HepG2 (cell line): ENCODE results near the gene HPCAL1. TPM values are rescaled to one million over a fixed set of nuclear protein-coding genes. Genes with fewer than 3 reads are reported as not detected.
A peak's percentile ranks its signal among the peaks of the same experiment; 100 is the strongest.

ENCODE experiments used
- ATAC-seq: fragments of 200-7000 bp; cut with Tn5 transposase; 3 replicates; pipeline ENCODE4 v1.9.1; 2020; ENCODE audit warnings: mild to moderate bottlenecking, moderate library complexity
- BruUV-seq: library from RNA; stranded (reverse); fragments of 400-500 nt; replicated peaks from 2 replicates; lab custom pipeline; 2021; lab: Mats Ljungman, UMichigan
- CTCF ChIA-PET: fragments of 300-600 bp; formaldehyde crosslinking; extraction: SDS; loops from one replicate; lab custom pipeline; 2021; ENCODE audit warnings: low total read pairs, inconsistent platforms, low intra/inter-chr PET ratio; lab: Yijun Ruan, JAX
- POLR2A ChIA-PET: fragments of 350-600 bp; sonication (Branson Sonifier 250); formaldehyde crosslinking; loops from one replicate; lab custom pipeline; 2020; ENCODE audit warnings: antibody characterized with exemption, inconsistent platforms; lab: Yijun Ruan, JAX
- DNase-seq: peaks from one replicate; pipeline ENCODE4 v3.0.0-alpha.2; 2015; ENCODE audit warnings: low spot score
- FAIRE-seq: peaks from 3 replicates; lab custom pipeline; 2011; peaks lifted over from hg19 to GRCh38; lab: Jason Lieb, UNC
- H2AFZ ChIP-seq: one replicate; pipeline ENCODE4 v1.6.1; 2011; ENCODE audit warnings: low read length, inconsistent platforms
- H3K27ac ChIP-seq: fragments of 300-600 bp; 3 replicates; pipeline ENCODE4 v1.8.0; 2011; ENCODE audit warnings: mixed run types, mild to moderate bottlenecking, mixed read lengths, low read length, inconsistent platforms; ENCODE audit not compliant: insufficient read depth; ENCODE audit errors: extremely low read length
- H3K27me3 ChIP-seq, 2 experiments: fragments of 200-600 bp in 1 of 2; 2 replicates in 1 of 2; 3 replicates in 1 of 2; pipeline versions ENCODE4 v1.6.0 to v1.8.0; 2011; ENCODE audit warnings: low read length in 2 of 2, mild to moderate bottlenecking in 2 of 2, moderate library complexity in 2 of 2, inconsistent platforms in 1 of 2; ENCODE audit not compliant: insufficient read depth in 2 of 2, control insufficient read depth in 1 of 2
- H3K36me3 ChIP-seq, 2 experiments: fragments of 200-600 bp in 1 of 2; replicated peaks in 1 of 2; 2 replicates in 1 of 2; 3 replicates in 1 of 2; pipeline versions ENCODE4 v1.5.1 to v1.8.0; 2011; ENCODE audit warnings: low read length in 2 of 2, inconsistent platforms in 1 of 2; ENCODE audit not compliant: insufficient read depth in 2 of 2, control insufficient read depth in 1 of 2
- H3K4me1 ChIP-seq: 2 replicates; pipeline ENCODE4 v1.5.1; 2012; ENCODE audit warnings: low read length, inconsistent platforms; ENCODE audit not compliant: insufficient read depth
- H3K4me2 ChIP-seq: 2 replicates; pipeline ENCODE4 v1.6.0; 2011; ENCODE audit warnings: low read depth, low read length, inconsistent platforms
- H3K4me3 ChIP-seq, 3 experiments: fragments of 200-600 bp in 1 of 3; sonication (generic), shearing (Covaris generic) in 1 of 3; replicated peaks in 1 of 3; 2 replicates each; pipeline ENCODE4 v1.5.1; 2011 to 2016; ENCODE audit warnings: low read length in 3 of 3, inconsistent platforms in 2 of 3, low read depth in 2 of 3, mild to moderate bottlenecking in 2 of 3, control low read depth in 1 of 3, mixed read lengths in 1 of 3; ENCODE audit not compliant: insufficient read depth in 1 of 3
- H3K79me2 ChIP-seq: one replicate; pipeline ENCODE4 v1.6.1; 2011; ENCODE audit warnings: low read length, inconsistent platforms; ENCODE audit not compliant: insufficient read depth
- H3K9ac ChIP-seq: 2 replicates; pipeline ENCODE4 v1.6.0; 2011; ENCODE audit warnings: mild to moderate bottlenecking, low read depth, low read length, inconsistent platforms; ENCODE audit not compliant: insufficient read depth
- H3K9me3 ChIP-seq: 2 replicates; pipeline ENCODE4 v1.5.1; 2012; ENCODE audit warnings: mild to moderate bottlenecking, low read length
- H4K20me1 ChIP-seq: 2 replicates; pipeline ENCODE4 v1.6.0; 2011; ENCODE audit warnings: inconsistent platforms, mild to moderate bottlenecking, low read length, moderate library complexity; ENCODE audit not compliant: insufficient read depth
- HDAC6 ChIP-seq: fragments of 200-600 bp; sonication (generic); IDR thresholded peaks from 2 replicates; pipeline ENCODE4 v1.7.0; 2017; ENCODE audit warnings: mild to moderate bottlenecking, antibody characterized with exemption, low read length, low read depth
- NKX3-1 ChIP-seq: sonication (generic); formaldehyde crosslinking; IDR thresholded peaks from 2 replicates; pipeline ENCODE4 v1.5.0; 2020; ENCODE audit warnings: missing genetic modification reagents
- RFXAP ChIP-seq: sonication (generic); formaldehyde crosslinking; IDR thresholded peaks from 2 replicates; pipeline ENCODE4 v1.4.0; 2020; ENCODE audit warnings: missing genetic modification reagents, borderline replicate concordance
- ZNF687 ChIP-seq: sonication (generic); formaldehyde crosslinking; IDR thresholded peaks from 2 replicates; pipeline ENCODE4 v1.5.1; 2020; ENCODE audit warnings: mild to moderate bottlenecking, missing genetic modification reagents, moderate library complexity
- WGBS: methylation state at CpG from one replicate; pipeline ENCODE4 v1.1.6; 2017; ENCODE audit warnings: low lambda C conversion rate; 5-methylcytosine and 5-hydroxymethylcytosine counted together
- in situ Hi-C: cut with HindIII; loops from 2 replicates; pipeline ENCODE4 v1.10.0; 2017; ENCODE audit warnings: low pct_unique_long_range_greater_than_20kb; ENCODE audit not compliant: extremely low pct_ligation_motif_present
- intact Hi-C: fragments of 100-400 bp; cut with micrococcal nuclease; formaldehyde crosslinking; loops from one replicate; pipeline ENCODE4 v1.10.0; 2022; ENCODE audit not compliant: unreplicated experiment
- polyA plus RNA-seq, 8 experiments: library from polyadenylated mRNA; depleted of rRNA in 3 of 8; stranded (reverse) in 7 of 8; unstranded in 1 of 8; fragments of >200 nt; fragmentation: Illumina TruSeq in 4 of 8; extraction: Trizol in 4 of 8; gene quantifications; 2 replicates each; pipeline versions ENCODE4 v1.2.1 to v1.2.3, GENCODE V29; 2011 to 2016; ENCODE audit warnings: low read depth in 4 of 8, missing spikeins in 1 of 8, mixed read lengths in 1 of 8; ENCODE audit not compliant: insufficient read depth in 1 of 8
- total RNA-seq, 5 experiments: library from RNA; depleted of rRNA; stranded (reverse); fragments of >200 nt; fragmentation: Illumina TruSeq; extraction: Trizol; gene quantifications; 2 replicates each; pipeline ENCODE4 v1.2.3, GENCODE V29; 2016; ENCODE audit warnings: low read depth in 1 of 5
- TF ChIP-seq, protein P1 (sequence below): sonication (generic); formaldehyde crosslinking; IDR thresholded peaks from 2 replicates; pipeline ENCODE4 v1.4.0; 2020; ENCODE audit warnings: missing genetic modification reagents, mild to moderate bottlenecking, borderline replicate concordance
- TF ChIP-seq, protein P2 (sequence below): sonication (generic); formaldehyde crosslinking; IDR thresholded peaks from 2 replicates; pipeline ENCODE4 v1.4.0; 2020; ENCODE audit warnings: missing genetic modification reagents, mild to moderate bottlenecking, borderline replicate concordance
- TF ChIP-seq, protein P3 (sequence below): sonication (generic); formaldehyde crosslinking; IDR thresholded peaks from 2 replicates; pipeline ENCODE4 v1.8.1; 2022; ENCODE audit warnings: mild to moderate bottlenecking, missing genetic modification reagents

HPCAL1 gene
- total and polyA plus RNA-seq, 2 of the 13 experiments (the other 11 are each of a cell fraction or from before 2014, with no cell fraction given) = 29.5 to 29.9 TPM

DNA sequence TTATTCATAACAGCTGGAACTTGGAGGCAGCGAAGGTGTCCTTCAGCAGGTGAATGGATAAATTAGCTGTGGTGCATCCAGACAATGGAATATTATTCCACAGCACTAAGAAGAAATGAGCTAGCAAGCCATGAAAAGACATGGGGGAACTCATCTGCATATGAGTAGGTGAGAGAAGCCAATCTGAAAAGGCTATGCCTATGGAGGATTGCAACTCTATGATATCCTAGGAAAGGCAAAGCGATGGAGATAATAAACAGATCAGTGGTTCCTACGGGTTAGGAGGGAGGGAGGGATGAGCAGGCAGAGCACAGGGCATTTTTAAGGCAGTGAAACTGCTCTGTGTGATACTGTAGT, 79.3 kb downstream of the HPCAL1 start (continued):
- TF ChIP-seq, protein P1, sequence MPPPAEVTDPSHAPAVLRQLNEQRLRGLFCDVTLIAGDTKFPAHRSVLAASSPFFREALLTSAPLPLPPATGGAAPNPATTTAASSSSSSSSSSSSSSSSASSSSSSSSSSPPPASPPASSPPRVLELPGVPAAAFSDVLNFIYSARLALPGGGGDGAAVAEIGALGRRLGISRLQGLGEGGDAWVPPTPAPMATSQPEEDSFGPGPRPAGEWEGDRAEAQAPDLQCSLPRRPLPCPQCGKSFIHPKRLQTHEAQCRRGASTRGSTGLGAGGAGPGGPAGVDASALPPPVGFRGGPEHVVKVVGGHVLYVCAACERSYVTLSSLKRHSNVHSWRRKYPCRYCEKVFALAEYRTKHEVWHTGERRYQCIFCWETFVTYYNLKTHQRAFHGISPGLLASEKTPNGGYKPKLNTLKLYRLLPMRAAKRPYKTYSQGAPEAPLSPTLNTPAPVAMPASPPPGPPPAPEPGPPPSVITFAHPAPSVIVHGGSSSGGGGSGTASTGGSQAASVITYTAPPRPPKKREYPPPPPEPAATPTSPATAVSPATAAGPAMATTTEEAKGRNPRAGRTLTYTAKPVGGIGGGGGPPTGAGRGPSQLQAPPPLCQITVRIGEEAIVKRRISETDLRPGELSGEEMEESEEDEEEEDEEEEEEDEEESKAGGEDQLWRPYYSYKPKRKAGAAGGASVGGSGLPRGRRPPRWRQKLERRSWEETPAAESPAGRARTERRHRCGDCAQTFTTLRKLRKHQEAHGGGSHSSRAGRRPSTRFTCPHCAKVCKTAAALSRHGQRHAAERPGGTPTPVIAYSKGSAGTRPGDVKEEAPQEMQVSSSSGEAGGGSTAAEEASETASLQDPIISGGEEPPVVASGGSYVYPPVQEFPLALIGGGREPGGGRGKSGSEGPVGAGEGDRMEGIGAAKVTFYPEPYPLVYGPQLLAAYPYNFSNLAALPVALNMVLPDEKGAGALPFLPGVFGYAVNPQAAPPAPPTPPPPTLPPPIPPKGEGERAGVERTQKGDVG = no peak
- TF ChIP-seq, protein P2, sequence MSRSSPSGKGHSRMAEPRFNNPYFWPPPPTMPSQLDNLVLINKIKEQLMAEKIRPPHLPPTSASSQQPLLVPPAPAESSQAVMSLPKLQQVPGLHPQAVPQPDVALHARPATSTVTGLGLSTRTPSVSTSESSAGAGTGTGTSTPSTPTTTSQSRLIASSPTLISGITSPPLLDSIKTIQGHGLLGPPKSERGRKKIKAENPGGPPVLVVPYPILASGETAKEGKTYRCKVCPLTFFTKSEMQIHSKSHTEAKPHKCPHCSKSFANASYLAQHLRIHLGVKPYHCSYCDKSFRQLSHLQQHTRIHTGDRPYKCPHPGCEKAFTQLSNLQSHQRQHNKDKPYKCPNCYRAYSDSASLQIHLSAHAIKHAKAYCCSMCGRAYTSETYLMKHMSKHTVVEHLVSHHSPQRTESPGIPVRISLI (CRISPR knock-in tag) = no peak
- TF ChIP-seq NKX3-1 (CRISPR knock-in tag) (no peak), HDAC6 (no peak), RFXAP (no peak)

DNA sequence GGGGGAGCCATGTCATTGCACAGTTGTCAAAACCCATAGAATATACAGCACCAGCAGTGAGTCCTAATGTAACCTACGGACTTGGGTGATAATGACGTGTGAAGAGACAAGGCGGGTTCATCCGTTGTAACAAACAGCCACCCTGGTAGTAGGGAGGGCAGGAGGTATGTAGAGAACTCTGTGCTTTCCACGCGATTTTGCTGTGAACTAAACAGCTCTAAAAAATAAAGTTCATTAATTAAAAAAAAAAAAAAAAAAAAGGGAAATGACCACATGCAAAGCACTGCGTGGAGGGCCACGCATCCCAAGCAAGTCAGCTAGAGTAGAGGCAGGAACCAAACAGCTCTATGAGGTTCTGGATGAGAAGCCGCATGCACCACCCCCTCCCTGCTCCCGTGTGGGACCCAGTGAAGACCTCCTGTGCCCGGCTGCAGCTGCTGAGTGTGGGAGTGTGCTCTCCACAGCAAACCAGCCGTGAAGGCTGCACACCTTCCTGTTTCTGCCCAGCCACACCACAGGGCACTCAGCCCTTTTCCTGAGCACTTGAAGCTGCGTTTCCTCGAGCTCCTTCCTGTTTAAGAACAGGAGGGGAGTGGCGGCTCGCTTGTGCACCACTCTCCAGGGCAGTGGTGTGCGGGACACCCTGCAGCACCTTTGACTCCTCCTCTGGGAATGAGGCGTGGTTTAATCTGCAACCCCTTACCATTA, 79.8 kb downstream of the HPCAL1 start:
- DNase-seq = no peak
- CTCF ChIA-PET = no interaction called here
- ATAC-seq = no peak
- Histone ChIP-seq H3K9me3 (no peaks in the 10 kb centered on the region), H3K9ac (no peak overlapping the region), H3K36me3 (peaks cover 0 to 1% of the 10 kb centered on the region in 2 experiments; a peak in 2 of 5 replicates), H3K4me1 (peaks cover 12% of the 10 kb centered on the region), H2AFZ (no peak overlapping the region), H3K27ac (no peak overlapping the region), H3K4me3 (no peak overlapping the region), H4K20me1 (peaks cover 13% of the 10 kb centered on the region), H3K4me2 (no peak overlapping the region), H3K27me3 (no peaks in the 10 kb centered on the region), H3K79me2 (no peaks in the 10 kb centered on the region)
- FAIRE-seq = no peak
- WGBS = 92% methylated on average over 17 of the region's 18 CpGs
- in situ Hi-C loops (no loop called here), intact Hi-C loops (no loop called here)
- TF ChIP-seq ZNF687 (CRISPR knock-in tag) = 0 out of 2 replicates have a peak, but pooled peaks have one; percentile 17
- TF ChIP-seq, protein P3, sequence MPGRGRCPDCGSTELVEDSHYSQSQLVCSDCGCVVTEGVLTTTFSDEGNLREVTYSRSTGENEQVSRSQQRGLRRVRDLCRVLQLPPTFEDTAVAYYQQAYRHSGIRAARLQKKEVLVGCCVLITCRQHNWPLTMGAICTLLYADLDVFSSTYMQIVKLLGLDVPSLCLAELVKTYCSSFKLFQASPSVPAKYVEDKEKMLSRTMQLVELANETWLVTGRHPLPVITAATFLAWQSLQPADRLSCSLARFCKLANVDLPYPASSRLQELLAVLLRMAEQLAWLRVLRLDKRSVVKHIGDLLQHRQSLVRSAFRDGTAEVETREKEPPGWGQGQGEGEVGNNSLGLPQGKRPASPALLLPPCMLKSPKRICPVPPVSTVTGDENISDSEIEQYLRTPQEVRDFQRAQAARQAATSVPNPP (CRISPR knock-in tag) = no peak
- POLR2A ChIA-PET = no interaction called here
- BruUV-seq = no TSS peak
